22Rv1 (cell line): ENCODE data around the gene ZCCHC3.

Source experiments
- ZFX ChIP-seq: fragments of 450-650 bp; IDR thresholded peaks from 2 replicates; pipeline ENCODE4 v1.6.1; 2017; ENCODE audit warnings: antibody characterized with exemption, borderline replicate concordance
- TF ChIP-seq, protein P1 (sequence below): fragments of 450-650 bp; IDR thresholded peaks from 2 replicates; pipeline ENCODE4 v1.5.1; 2017; ENCODE audit warnings: mild to moderate bottlenecking

DNA sequence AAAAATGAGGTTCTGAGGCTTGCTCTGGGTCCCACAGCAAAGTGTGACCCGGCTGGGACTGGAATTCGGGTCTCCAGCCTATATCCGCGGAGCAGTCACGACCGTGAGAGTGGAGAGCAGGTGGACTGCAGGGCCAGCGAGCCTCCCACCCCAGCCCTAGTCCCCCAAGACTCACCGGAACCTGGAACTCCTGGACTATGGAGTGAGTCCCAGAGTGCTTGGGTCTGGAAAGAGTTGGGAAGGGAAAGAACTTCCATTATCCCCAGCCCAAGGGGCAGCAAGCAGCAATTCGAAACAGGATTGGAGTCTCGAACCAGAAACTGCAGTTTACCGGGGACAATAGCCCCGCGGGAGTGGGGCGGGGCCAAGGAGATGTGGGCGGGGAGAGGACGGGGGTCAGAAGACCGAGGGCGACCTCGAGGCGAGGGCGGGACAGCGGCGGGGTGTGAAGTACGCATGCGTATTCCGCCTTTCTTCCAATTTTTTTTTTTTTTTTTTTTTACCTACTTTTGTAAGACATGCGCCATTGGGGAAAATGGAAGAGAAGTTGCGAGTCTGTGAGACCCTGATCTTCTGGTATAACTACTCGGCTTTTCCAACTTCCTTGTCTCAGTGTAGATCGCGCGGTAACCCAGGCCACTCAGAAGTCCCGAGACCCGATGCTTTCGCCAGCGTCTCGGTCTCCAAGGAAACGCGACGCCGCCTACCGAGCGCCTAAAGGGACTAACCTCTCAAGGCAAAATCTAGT is 7.1 kb upstream of the ZCCHC3 start, which contains the start of gene C20orf96:
- TF ChIP-seq, protein P1, sequence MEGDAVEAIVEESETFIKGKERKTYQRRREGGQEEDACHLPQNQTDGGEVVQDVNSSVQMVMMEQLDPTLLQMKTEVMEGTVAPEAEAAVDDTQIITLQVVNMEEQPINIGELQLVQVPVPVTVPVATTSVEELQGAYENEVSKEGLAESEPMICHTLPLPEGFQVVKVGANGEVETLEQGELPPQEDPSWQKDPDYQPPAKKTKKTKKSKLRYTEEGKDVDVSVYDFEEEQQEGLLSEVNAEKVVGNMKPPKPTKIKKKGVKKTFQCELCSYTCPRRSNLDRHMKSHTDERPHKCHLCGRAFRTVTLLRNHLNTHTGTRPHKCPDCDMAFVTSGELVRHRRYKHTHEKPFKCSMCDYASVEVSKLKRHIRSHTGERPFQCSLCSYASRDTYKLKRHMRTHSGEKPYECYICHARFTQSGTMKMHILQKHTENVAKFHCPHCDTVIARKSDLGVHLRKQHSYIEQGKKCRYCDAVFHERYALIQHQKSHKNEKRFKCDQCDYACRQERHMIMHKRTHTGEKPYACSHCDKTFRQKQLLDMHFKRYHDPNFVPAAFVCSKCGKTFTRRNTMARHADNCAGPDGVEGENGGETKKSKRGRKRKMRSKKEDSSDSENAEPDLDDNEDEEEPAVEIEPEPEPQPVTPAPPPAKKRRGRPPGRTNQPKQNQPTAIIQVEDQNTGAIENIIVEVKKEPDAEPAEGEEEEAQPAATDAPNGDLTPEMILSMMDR, result peak; percentile 23; the same call in 1 of the 2 replicates
- no peak for TF ChIP-seq ZFX
